Prostate gland (tissue), 2 donors: Measurements from ENCODE around the gene FOXP1.

Experiments used
- POLR2A ChIP-seq: fragments of 450-650 bp; IDR thresholded peaks from one replicate; pipeline ENCODE4 v1.6.1; 2016; ENCODE audit warnings: antibody characterized with exemption, mild to moderate bottlenecking
- TF ChIP-seq, protein P1 (sequence below), 4 experiments: fragments of 200-600 bp in 2 of 4; fragments of 450-650 bp in 2 of 4; sonication (generic) in 2 of 4; IDR thresholded peaks; 1 replicate in 3 of 4; 2 replicates in 1 of 4; pipeline ENCODE4 v1.5.1; 2016 to 2019; ENCODE audit warnings: antibody characterized with exemption in 4 of 4, mild to moderate bottlenecking in 2 of 4, moderate library complexity in 2 of 4

DNA sequence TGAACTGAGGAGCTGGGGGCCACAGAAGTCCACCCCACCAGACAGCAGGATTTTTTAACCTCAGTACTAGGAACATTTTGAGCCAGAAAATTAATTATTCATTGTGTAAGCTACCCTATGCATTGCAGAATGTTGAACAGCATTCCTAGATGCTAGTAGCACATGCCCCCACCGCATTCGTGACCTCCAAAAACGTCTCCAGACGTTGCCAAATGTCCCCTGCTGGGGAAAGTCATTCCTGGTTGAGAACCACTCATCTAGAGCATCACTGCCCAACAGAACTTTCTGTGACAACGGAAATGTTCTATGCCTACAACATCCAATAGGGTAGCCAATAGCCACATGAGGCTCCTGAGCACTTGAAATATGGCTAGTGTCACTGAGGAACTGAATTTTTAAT is 333.5 kb downstream of the FOXP1 start:
- TF ChIP-seq, protein P1, sequence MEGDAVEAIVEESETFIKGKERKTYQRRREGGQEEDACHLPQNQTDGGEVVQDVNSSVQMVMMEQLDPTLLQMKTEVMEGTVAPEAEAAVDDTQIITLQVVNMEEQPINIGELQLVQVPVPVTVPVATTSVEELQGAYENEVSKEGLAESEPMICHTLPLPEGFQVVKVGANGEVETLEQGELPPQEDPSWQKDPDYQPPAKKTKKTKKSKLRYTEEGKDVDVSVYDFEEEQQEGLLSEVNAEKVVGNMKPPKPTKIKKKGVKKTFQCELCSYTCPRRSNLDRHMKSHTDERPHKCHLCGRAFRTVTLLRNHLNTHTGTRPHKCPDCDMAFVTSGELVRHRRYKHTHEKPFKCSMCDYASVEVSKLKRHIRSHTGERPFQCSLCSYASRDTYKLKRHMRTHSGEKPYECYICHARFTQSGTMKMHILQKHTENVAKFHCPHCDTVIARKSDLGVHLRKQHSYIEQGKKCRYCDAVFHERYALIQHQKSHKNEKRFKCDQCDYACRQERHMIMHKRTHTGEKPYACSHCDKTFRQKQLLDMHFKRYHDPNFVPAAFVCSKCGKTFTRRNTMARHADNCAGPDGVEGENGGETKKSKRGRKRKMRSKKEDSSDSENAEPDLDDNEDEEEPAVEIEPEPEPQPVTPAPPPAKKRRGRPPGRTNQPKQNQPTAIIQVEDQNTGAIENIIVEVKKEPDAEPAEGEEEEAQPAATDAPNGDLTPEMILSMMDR (IDR thresholded peaks at IDR 0.05): no peak
- TF ChIP-seq POLR2A: no peak
